22Rv1 (cell line): ENCODE data around the gene TMEM212.

ENCODE experiments used
- CTCF ChIP-seq: fragments of 450-650 bp; IDR thresholded peaks from 2 replicates; pipeline ENCODE4 v1.5.1; 2017; ENCODE audit warnings: mild to moderate bottlenecking
- ZFX ChIP-seq: fragments of 450-650 bp; IDR thresholded peaks from 2 replicates; pipeline ENCODE4 v1.6.1; 2017; ENCODE audit warnings: antibody characterized with exemption, borderline replicate concordance

GRCh38 chr3:171812811-171813210, 30.3 kb upstream of the TMEM212 start:
- TF ChIP-seq CTCF (no peak), ZFX (no peak)
